Fibroblast of lung (primary cell): ENCODE data around the gene ANKRD10. TPM values are rescaled to one million over a fixed set of nuclear protein-coding genes. Genes with fewer than 3 reads are reported as not detected.

Experiments
- DNase-seq, 2 donors: peaks; one replicate each; pipeline versions ENCODE4 v3.0.0 to v3.0.0-alpha.2; 2010; ENCODE audit warnings: low read depth in 2 of 2
- H2AFZ ChIP-seq: 2 replicates; pipeline ENCODE4 v1.5.1; 2012; ENCODE audit warnings: low read length, control low read depth, inconsistent platforms
- H3K27ac ChIP-seq: 2 replicates; pipeline ENCODE4 v1.5.1; 2011; ENCODE audit warnings: low read length, control low read depth; ENCODE audit not compliant: insufficient read depth
- H3K27me3 ChIP-seq: 2 replicates; pipeline ENCODE4 v1.5.1; 2011; ENCODE audit warnings: mild to moderate bottlenecking, low read length; ENCODE audit not compliant: control insufficient read depth, insufficient read depth
- H3K36me3 ChIP-seq: 2 replicates; pipeline ENCODE4 v1.5.1; 2011; ENCODE audit warnings: low read length; ENCODE audit not compliant: control insufficient read depth, insufficient read depth
- H3K4me1 ChIP-seq: 2 replicates; pipeline ENCODE4 v1.5.1; 2011; ENCODE audit warnings: low read length; ENCODE audit not compliant: control insufficient read depth, insufficient read depth; ENCODE audit errors: extremely low read depth
- H3K4me2 ChIP-seq: 2 replicates; pipeline ENCODE4 v1.5.1; 2011; ENCODE audit warnings: low read length, control low read depth; ENCODE audit not compliant: insufficient read depth; ENCODE audit errors: extremely low read depth
- H3K4me3 ChIP-seq, 4 experiments: fragments of 200-600 bp in 1 of 4; sonication (generic) in 1 of 4; replicated peaks in 1 of 4; 2 replicates each; pipeline ENCODE4 v1.5.1; 2011 to 2016; ENCODE audit warnings: low read length in 4 of 4, low read depth in 3 of 4, mild to moderate bottlenecking in 3 of 4, control low read depth in 2 of 4, inconsistent platforms in 1 of 4, mixed read lengths in 1 of 4; ENCODE audit not compliant: insufficient read depth in 1 of 4; ENCODE audit errors: control extremely low read depth in 1 of 4
- H3K79me2 ChIP-seq: 2 replicates; pipeline ENCODE4 v1.5.1; 2012; ENCODE audit warnings: mild to moderate bottlenecking, low read length, inconsistent platforms; ENCODE audit not compliant: control insufficient read depth, insufficient read depth
- H3K9ac ChIP-seq: 2 replicates; pipeline ENCODE4 v1.5.1; 2011; ENCODE audit warnings: mild to moderate bottlenecking, low read length, control low read depth; ENCODE audit not compliant: insufficient read depth
- H3K9me3 ChIP-seq: 2 replicates; pipeline ENCODE4 v1.5.1; 2012; ENCODE audit warnings: low read depth, low read length; ENCODE audit not compliant: control insufficient read depth, insufficient read depth
- H4K20me1 ChIP-seq: 2 replicates; pipeline ENCODE4 v1.5.1; 2011; ENCODE audit warnings: low read length; ENCODE audit not compliant: control insufficient read depth, insufficient read depth; ENCODE audit errors: extremely low read depth
- EZH2 ChIP-seq: IDR thresholded peaks from 2 replicates; pipeline ENCODE4 v1.5.1; 2012; ENCODE audit warnings: low read length, control low read depth, mild to moderate bottlenecking; ENCODE audit errors: missing control alignments
- polyA plus RNA-seq, 2 donors: library from polyadenylated mRNA; depleted of rRNA in 1 of 2; stranded (reverse) in 1 of 2; unstranded in 1 of 2; fragments of >200 nt; gene quantifications; 2 replicates each; pipeline ENCODE4 v1.2.1, GENCODE V29; 2011 to 2012; ENCODE audit warnings: missing spikeins in 1 of 2
- total RNA-seq: library from RNA; depleted of rRNA; stranded (reverse); fragments of >200 nt; gene quantifications from 2 replicates; pipeline ENCODE4 v1.2.1, GENCODE V29; 2014
- TF ChIP-seq, protein P1 (sequence below), 2 donors: IDR thresholded peaks in 1 of 2; conservative IDR thresholded peaks in 1 of 2; 1 replicate in 1 of 2; 2 replicates in 1 of 2; pipeline ENCODE4 v1.5.1; 2011 to 2012; ENCODE audit warnings: low read length in 2 of 2, control low read depth in 1 of 2, inconsistent platforms in 1 of 2, low read depth in 1 of 2, mild to moderate bottlenecking in 1 of 2

The ANKRD10 gene
- total and polyA plus RNA-seq, 2 donors (not counting 1 experiment from before 2014, with no cell fraction given), result 29.5 to 130 TPM

DNA sequence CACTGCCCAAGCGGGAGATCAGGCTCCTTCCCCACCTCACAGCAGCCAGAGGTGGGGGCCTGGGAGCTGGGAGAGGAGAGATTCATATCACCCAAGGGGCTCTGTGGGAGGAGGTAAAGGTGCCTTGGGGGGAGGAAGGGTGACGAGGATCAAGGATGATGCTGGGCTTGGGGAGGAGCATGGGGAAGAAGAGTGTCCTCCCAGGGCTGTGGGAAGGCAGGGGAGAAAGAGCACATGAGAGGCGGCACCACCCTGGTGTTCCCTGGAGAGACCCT lies 82.7 kb downstream of the ANKRD10 start:
- no peaks in the 10 kb centered on the region for H3K4me1 ChIP-seq
- no peaks in the 10 kb centered on the region for H3K9me3 ChIP-seq
- no peak for DNase-seq
- no peak overlapping the region for H3K4me2 ChIP-seq
- H3K27me3 ChIP-seq, result peaks cover 6% of the 10 kb centered on the region
- TF ChIP-seq, protein P1, sequence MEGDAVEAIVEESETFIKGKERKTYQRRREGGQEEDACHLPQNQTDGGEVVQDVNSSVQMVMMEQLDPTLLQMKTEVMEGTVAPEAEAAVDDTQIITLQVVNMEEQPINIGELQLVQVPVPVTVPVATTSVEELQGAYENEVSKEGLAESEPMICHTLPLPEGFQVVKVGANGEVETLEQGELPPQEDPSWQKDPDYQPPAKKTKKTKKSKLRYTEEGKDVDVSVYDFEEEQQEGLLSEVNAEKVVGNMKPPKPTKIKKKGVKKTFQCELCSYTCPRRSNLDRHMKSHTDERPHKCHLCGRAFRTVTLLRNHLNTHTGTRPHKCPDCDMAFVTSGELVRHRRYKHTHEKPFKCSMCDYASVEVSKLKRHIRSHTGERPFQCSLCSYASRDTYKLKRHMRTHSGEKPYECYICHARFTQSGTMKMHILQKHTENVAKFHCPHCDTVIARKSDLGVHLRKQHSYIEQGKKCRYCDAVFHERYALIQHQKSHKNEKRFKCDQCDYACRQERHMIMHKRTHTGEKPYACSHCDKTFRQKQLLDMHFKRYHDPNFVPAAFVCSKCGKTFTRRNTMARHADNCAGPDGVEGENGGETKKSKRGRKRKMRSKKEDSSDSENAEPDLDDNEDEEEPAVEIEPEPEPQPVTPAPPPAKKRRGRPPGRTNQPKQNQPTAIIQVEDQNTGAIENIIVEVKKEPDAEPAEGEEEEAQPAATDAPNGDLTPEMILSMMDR (conservative IDR thresholded peaks at IDR 0.05 in 1 of 2, IDR thresholded peaks at IDR 0.05 in 1 of 2; ENCODE audit: low read depth in 1 of 2, low read length in 2 of 2), result no peak
- TF ChIP-seq EZH2, result no peak
- no peak overlapping the region for H3K27ac ChIP-seq
- no peak overlapping the region for H3K9ac ChIP-seq
- no peak overlapping the region for H2AFZ ChIP-seq
- no peak overlapping the region for H3K4me3 ChIP-seq
- no peaks in the 10 kb centered on the region for H4K20me1 ChIP-seq
- no peaks in the 10 kb centered on the region for H3K79me2 ChIP-seq
- H3K36me3 ChIP-seq, result no peaks in the 10 kb centered on the region

DNA sequence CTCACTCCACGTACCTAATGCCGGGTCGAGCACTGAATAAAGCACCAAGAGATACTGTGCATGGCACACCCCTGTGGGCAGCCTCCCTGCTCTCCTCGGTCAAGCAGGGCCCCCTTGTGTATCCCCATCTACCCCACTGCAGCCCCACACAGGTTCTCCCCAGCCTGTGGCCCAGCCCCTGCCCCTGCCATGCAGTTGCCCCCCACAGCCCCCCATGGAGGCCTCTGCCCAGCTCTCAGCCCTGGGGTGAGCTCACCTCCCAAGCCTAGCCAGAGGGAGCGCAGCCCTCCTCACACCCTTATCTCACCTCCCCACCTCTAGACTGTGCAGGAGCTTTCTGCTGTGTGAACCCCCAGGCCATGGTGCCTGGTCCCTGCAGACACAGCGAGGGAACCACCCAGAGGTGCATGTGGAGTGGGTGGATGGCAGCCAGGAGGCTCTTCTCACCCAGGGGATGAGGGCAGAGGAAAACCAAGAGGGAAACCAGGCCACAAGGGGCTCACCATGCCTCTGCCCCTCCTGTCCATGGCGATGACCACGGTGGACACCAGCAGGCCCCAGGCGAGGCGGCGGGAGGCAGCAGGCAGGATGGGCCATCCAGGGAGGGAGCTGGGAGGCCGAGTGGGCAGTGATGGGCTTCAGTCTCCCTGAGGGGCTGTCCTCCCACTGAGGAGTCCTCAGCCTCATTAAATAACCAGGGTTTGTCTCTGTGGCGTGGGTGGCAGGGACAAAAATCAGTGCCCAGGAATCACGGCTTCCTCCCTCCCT lies 83.2 kb downstream of the ANKRD10 start:
- no peaks in the 10 kb centered on the region for H4K20me1 ChIP-seq
- H3K36me3 ChIP-seq, result no peaks in the 10 kb centered on the region
- no peaks in the 10 kb centered on the region for H3K4me1 ChIP-seq
- no peaks in the 10 kb centered on the region for H3K9me3 ChIP-seq
- no peak for DNase-seq
- no peaks in the 10 kb centered on the region for H3K79me2 ChIP-seq
- no peak overlapping the region for H3K27ac ChIP-seq
- no peak overlapping the region for H3K4me2 ChIP-seq
- H3K4me3 ChIP-seq, result no peak overlapping the region
- no peak for TF ChIP-seq EZH2
- TF ChIP-seq, protein P1 (conservative IDR thresholded peaks at IDR 0.05 in 1 of 2, IDR thresholded peaks at IDR 0.05 in 1 of 2; ENCODE audit: low read depth in 1 of 2, low read length in 2 of 2), result no peak
- H2AFZ ChIP-seq, result no peak overlapping the region
- peaks cover 6% of the 10 kb centered on the region for H3K27me3 ChIP-seq
- H3K9ac ChIP-seq, result no peak overlapping the region

DNA sequence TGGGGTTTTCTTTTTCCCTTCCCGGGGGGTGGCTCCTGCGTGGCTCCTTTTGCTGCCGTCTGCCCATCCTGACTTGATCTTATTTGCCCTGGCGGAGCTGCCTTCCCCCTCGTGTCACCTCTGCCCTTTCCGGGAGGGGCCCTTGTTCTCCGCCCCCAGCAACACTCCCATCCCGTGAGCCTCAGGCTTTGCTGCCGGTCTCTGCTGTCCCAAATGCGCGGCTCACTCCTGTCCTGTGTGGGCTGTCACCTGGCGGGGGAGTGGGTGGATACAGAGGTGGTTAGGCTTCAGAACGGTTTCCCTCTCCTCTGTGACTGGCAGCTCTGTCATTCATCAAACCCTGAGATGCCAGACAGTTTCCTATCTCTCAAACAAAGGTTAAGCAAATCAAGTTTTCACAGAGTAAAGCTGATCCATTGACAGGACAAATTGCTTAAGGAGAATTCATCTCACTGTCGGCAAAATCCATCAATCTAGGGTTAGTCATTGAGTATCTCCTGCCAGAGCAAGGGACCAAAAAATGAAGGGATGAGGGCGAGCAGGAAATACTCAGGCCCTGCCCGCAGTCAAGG lies 84.0 kb downstream of the ANKRD10 start:
- Histone ChIP-seq H3K9ac (no peak overlapping the region), H3K79me2 (no peaks in the 10 kb centered on the region), H3K36me3 (no peaks in the 10 kb centered on the region), H3K9me3 (no peaks in the 10 kb centered on the region), H3K4me1 (no peaks in the 10 kb centered on the region), H2AFZ (no peak overlapping the region), H4K20me1 (no peaks in the 10 kb centered on the region), H3K27ac (no peak overlapping the region), H3K4me3 (no peak overlapping the region), H3K27me3 (peaks cover 6% of the 10 kb centered on the region), H3K4me2 (no peak overlapping the region)
- TF ChIP-seq EZH2, result no peak
- TF ChIP-seq, protein P1 (conservative IDR thresholded peaks at IDR 0.05 in 1 of 2, IDR thresholded peaks at IDR 0.05 in 1 of 2; ENCODE audit: low read depth in 1 of 2, low read length in 2 of 2), result no peak
- DNase-seq, result no peak
